MCF 10A (cell line): ENCODE results near the gene P4HA1. TPM values are rescaled to one million over a fixed set of nuclear protein-coding genes. Genes with fewer than 3 reads are reported as not detected.
"Not testable (repeated sequence)": the region's sequence is repeated elsewhere in the genome, so short reads cannot be mapped to it uniquely, and the experiment has no call there.

ENCODE experiments used
- BruUV-seq: library from RNA; stranded (reverse); fragments of 400-500 nt; replicated peaks from 2 replicates; lab custom pipeline; 2021; lab: Mats Ljungman, UMichigan
- CTCF ChIA-PET: fragments of 300-600 bp; sonication (Branson Sonifier 250); formaldehyde crosslinking; extraction: SDS; loops from one replicate; lab custom pipeline; 2021; ENCODE audit warnings: antibody characterized with exemption, inconsistent platforms; lab: Yijun Ruan, JAX
- POLR2A ChIA-PET: fragments of 300-600, 350-650 bp; sonication (Branson Sonifier 250); formaldehyde crosslinking; extraction: SDS; loops from one replicate; lab custom pipeline; 2020; ENCODE audit warnings: antibody characterized with exemption, inconsistent platforms; lab: Yijun Ruan, JAX
- DNase-seq: peaks from one replicate; pipeline ENCODE4 v3.0.0-alpha.2; 2018; ENCODE audit not compliant: unreplicated experiment
- H3K27ac Mint-ChIP-seq: one replicate; pipeline ENCODE4 v1.8.0; 2022; ENCODE audit warnings: mild to moderate bottlenecking, low read depth, mixed read lengths; ENCODE audit not compliant: unreplicated experiment
- H3K27me3 Mint-ChIP-seq: one replicate; pipeline ENCODE4 v1.8.0; 2022; ENCODE audit warnings: mixed read lengths; ENCODE audit not compliant: insufficient read depth, unreplicated experiment
- H3K36me3 Mint-ChIP-seq: one replicate; pipeline ENCODE4 v1.8.0; 2022; ENCODE audit warnings: mild to moderate bottlenecking, moderate library complexity, mixed read lengths; ENCODE audit not compliant: insufficient read depth, unreplicated experiment
- H3K4me1 Mint-ChIP-seq: one replicate; pipeline ENCODE4 v1.8.0; 2022; ENCODE audit warnings: mixed read lengths; ENCODE audit not compliant: insufficient read depth, unreplicated experiment
- H3K4me3 Mint-ChIP-seq: one replicate; pipeline ENCODE4 v1.8.0; 2022; ENCODE audit warnings: mild to moderate bottlenecking, moderate library complexity, mixed read lengths; ENCODE audit not compliant: unreplicated experiment
- H3K9me3 Mint-ChIP-seq: one replicate; pipeline ENCODE4 v1.8.0; 2022; ENCODE audit warnings: mixed read lengths; ENCODE audit not compliant: unreplicated experiment
- intact Hi-C: fragments of 100-400 bp; cut with micrococcal nuclease; formaldehyde crosslinking; loops from 2 replicates; pipeline ENCODE4 v1.14.1; 2022
- total RNA-seq: library from RNA; stranded (reverse); gene quantifications from 2 replicates; pipeline ENCODE4 v1.2.3, GENCODE V29; 2022
- TF ChIP-seq, protein P1 (sequence below): fragments of 200-600 bp; IDR thresholded peaks from one replicate; pipeline ENCODE4 v1.8.0; 2022; ENCODE audit warnings: antibody characterized with exemption, mild to moderate bottlenecking; ENCODE audit not compliant: unreplicated experiment

P4HA1 gene
- total RNA-seq, 1 experiment from 2014 or later = 23.9 TPM

DNA sequence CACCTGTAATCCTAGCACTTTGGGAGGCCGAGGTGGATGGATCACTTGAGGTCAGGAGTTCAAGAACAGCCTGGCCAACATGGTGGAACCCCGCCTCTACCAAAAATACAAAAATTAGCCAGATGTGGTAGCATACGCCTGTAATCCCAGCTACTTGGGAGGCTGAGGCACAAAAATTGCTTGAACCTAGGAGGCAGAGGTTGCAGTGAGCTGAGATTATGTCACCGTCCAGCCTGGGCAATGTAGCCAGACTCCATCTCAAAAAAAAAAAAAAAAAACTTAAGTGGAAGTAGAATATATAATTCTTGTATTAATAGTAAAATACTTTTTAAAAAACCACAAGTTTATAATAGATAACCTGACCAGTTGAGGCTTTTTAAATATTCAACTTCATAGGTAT lies 112.0 kb downstream of the P4HA1 start:
- BruUV-seq, H3K4me1 Mint-ChIP-seq, H3K4me3 Mint-ChIP-seq, H3K36me3 Mint-ChIP-seq, DNase-seq, intact Hi-C loops, H3K9me3 Mint-ChIP-seq, CTCF ChIA-PET, POLR2A ChIA-PET, H3K27me3 Mint-ChIP-seq, H3K27ac Mint-ChIP-seq: not testable (repeated sequence)

DNA sequence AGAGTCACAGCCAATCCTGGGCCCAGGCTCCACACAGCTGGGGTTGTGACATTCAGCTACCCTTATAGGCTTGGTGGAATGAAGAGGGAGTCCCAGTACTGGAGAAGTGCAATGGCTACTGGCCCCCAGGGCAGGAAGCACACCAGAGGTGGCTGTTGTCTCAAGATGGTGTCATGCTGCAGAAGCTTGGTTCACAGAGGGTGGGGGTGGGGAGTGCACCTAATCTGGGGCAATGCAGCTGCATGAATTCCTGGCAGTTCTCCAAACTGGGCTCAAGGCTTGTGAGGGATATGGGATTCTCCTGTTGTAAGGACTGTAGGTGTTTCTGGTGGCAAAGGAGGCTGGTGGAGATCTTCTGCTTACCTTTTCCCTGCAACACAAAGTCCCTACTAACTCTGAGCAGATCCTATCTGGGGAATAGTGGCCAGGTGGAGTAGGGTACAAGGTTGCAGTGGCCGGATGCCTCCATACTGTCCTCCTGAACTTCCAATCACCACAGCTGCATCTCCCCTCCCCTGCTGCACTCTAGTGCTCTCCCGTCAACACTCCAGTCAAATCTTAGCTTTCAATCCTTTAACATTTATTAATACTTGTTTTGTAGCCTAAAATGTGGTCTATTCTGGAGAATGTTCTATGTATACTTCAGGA lies 114.7 kb downstream of the P4HA1 start:
- H3K27ac Mint-ChIP-seq = no peak overlapping the region
- H3K4me3 Mint-ChIP-seq = no peak overlapping the region
- intact Hi-C loops = no loop called here
- POLR2A ChIA-PET = no interaction called here
- DNase-seq = peak; percentile 34
- CTCF ChIA-PET = no interaction called here
- no peaks in the 10 kb centered on the region for H3K36me3 Mint-ChIP-seq
- peaks cover 6% of the 10 kb centered on the region for H3K4me1 Mint-ChIP-seq
- H3K27me3 Mint-ChIP-seq = no peaks in the 10 kb centered on the region
- H3K9me3 Mint-ChIP-seq = peaks cover 34% of the 10 kb centered on the region
- TF ChIP-seq, protein P1, sequence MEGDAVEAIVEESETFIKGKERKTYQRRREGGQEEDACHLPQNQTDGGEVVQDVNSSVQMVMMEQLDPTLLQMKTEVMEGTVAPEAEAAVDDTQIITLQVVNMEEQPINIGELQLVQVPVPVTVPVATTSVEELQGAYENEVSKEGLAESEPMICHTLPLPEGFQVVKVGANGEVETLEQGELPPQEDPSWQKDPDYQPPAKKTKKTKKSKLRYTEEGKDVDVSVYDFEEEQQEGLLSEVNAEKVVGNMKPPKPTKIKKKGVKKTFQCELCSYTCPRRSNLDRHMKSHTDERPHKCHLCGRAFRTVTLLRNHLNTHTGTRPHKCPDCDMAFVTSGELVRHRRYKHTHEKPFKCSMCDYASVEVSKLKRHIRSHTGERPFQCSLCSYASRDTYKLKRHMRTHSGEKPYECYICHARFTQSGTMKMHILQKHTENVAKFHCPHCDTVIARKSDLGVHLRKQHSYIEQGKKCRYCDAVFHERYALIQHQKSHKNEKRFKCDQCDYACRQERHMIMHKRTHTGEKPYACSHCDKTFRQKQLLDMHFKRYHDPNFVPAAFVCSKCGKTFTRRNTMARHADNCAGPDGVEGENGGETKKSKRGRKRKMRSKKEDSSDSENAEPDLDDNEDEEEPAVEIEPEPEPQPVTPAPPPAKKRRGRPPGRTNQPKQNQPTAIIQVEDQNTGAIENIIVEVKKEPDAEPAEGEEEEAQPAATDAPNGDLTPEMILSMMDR = no peak
- BruUV-seq = no TSS peak

DNA sequence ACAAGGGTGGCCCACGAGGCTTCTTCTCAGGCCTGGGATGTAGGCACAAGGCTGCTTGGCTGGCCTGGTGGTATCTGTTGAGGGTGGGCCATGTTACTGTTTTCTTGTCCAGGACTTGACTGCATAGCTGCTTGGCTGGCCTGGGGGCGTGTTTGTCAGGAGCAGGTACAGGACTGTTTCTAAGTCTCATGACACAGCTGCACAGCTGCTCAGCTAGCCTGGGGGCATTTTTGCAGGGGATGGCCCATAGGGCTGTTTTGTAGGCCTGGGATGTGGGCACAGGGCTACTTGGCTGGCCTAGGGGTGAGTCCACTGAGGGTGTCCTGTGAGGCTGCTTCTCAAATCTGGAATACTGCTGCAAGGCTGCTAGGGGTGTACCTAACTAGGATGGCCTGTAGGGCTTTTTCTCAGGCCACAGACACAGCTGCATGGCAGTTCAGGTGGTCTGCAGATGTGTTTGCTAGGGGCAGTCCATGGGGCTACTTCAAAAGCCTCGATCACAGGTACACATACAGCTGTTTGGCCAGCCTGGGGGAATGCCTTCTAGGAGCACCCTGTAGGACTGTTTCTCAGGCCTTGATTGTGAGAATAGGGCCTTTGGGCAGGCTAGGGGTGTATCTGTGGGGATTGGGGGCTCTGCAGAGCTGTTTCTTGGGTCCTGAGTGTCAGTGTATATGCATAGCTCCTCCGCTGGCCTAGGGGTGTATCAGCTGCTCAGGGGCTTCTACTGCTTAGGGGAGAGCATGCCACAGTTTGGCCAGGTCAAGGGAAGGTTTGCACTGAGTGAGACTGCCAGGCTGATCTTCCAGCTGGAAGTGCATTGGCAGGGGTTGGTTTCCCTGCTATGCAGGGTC lies 115.4 kb downstream of the P4HA1 start:
- CTCF ChIA-PET = interaction anchor here (0.6 kb wide), 1 partner anchor 368 kb away, joined by 3 read pairs; no protein-coding TSS in a partner anchor
- Mint-ChIP-seq H3K27ac (no peak overlapping the region), H3K4me1 (peaks cover 6% of the 10 kb centered on the region), H3K36me3 (no peaks in the 10 kb centered on the region), H3K9me3 (peaks cover 37% of the 10 kb centered on the region), H3K27me3 (no peaks in the 10 kb centered on the region), H3K4me3 (no peak overlapping the region)
- BruUV-seq = no TSS peak
- POLR2A ChIA-PET = interaction anchor here (0.6 kb wide), 1 partner anchor 121 kb away, joined by 3 read pairs; no protein-coding TSS in a partner anchor
- TF ChIP-seq, protein P1 = no peak
- intact Hi-C loops = no loop called here
- DNase-seq = no peak

DNA sequence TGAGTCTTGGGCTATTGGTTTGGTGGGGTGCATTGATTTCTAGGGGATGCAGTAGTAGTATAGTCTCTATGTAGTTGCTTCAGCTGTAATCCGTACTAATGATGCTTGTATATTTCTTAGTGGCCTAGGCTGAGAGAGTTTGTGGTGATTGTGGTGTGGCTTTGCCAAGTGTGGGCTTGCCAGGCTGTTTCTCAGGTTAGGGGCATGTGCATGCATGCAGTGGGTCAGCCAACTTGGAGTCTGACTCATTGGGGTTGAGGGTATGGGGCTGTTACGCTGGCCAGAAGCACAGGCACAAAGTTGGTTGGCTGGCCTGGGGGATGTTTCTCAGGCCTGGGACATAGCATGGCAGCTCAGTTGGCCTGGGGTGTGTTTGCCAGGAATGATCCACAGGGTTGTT lies 116.3 kb downstream of the P4HA1 start:
- Mint-ChIP-seq H3K9me3 (peaks cover 45% of the 10 kb centered on the region), H3K36me3 (no peaks in the 10 kb centered on the region), H3K27me3 (no peaks in the 10 kb centered on the region), H3K4me3 (no peak overlapping the region), H3K4me1 (peaks cover 6% of the 10 kb centered on the region), H3K27ac (no peak overlapping the region)
- ChIA-PET POLR2A (interaction anchor here (0.6 kb wide), 1 partner anchor 120 kb away, joined by 3 read pairs; no protein-coding TSS in a partner anchor), CTCF (no interaction called here)
- BruUV-seq = no TSS peak
- TF ChIP-seq, protein P1 = no peak
- DNase-seq = peak; percentile 56
- intact Hi-C loops = no loop called here
